ENCODE measurements around the gene SCLY. TPM values are rescaled to one million over a fixed set of nuclear protein-coding genes. Genes with fewer than 3 reads are reported as not detected.

The SCLY gene
- total and polyA plus RNA-seq, 2 experiments from 2014 or later: 12.7 to 21.1 TPM

DNA sequence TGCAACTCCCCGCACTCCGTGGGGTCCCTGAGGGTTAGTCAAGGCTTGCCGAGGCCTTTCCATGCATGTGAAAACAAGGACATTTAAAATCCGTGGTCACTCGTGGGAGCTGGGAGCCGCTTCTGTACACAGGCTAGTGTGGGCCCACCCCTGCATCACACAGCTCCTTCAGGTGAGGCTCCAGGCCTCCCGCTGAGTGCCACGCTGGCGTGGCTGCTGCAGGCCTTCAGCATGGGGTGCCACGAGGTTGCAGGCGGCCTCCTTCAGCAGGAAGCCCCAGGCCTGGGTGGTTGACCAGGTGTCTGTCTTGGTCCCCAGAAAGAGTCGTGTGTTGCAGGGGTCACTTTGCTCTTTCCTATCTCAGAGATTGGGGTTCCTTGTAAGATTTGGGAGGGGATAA lies 84.2 kb downstream of the SCLY start:
- Histone ChIP-seq H3K9me3 (ENCODE audit: low read depth) (no peaks in the 10 kb centered on the region), H3K27me3 (no peaks in the 10 kb centered on the region), H4K20me1 (ENCODE audit: insufficient read depth, poor library complexity, severe bottlenecking) (no peaks in the 10 kb centered on the region), H3K4me3 (no peak overlapping the region), H3K27ac (no peak overlapping the region), H2AFZ (no peak overlapping the region), H3K36me3 (replicated peaks; ENCODE audit: insufficient read depth, low read depth) (no peaks in the 10 kb centered on the region), H3K4me1 (ENCODE audit: insufficient read depth) (peaks cover 14% of the 10 kb centered on the region), H3K9me2 (replicated peaks; ENCODE audit: insufficient read depth) (no peaks in the 10 kb centered on the region), H3K79me2 (no peaks in the 10 kb centered on the region), H3K4me2 (no peak overlapping the region)
- TF ChIP-seq EZH2 (IDR thresholded peaks at IDR 0.05; ENCODE audit: borderline replicate concordance): no peak
- no peak for TF ChIP-seq EZH2phosphoT487 (IDR thresholded peaks at IDR 0.05; ENCODE audit: low read depth, severe bottlenecking, unreplicated experiment)
- TF ChIP-seq, protein P1, sequence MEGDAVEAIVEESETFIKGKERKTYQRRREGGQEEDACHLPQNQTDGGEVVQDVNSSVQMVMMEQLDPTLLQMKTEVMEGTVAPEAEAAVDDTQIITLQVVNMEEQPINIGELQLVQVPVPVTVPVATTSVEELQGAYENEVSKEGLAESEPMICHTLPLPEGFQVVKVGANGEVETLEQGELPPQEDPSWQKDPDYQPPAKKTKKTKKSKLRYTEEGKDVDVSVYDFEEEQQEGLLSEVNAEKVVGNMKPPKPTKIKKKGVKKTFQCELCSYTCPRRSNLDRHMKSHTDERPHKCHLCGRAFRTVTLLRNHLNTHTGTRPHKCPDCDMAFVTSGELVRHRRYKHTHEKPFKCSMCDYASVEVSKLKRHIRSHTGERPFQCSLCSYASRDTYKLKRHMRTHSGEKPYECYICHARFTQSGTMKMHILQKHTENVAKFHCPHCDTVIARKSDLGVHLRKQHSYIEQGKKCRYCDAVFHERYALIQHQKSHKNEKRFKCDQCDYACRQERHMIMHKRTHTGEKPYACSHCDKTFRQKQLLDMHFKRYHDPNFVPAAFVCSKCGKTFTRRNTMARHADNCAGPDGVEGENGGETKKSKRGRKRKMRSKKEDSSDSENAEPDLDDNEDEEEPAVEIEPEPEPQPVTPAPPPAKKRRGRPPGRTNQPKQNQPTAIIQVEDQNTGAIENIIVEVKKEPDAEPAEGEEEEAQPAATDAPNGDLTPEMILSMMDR (IDR thresholded peaks at IDR 0.05; ENCODE audit: poor library complexity): no peak
- WGBS (ENCODE audit: low lambda C conversion rate, missing lambda C conversion rate): 90% methylated on average over 12 of the region's 12 CpGs
- DNase-seq (ENCODE audit: low spot score): no peak

- H3K36me3 ChIP-seq (replicated peaks; ENCODE audit: insufficient read depth, low read depth): no peaks in the 10 kb centered on the region
- no peak overlapping the region for H2AFZ ChIP-seq
- no peak overlapping the region for H3K4me2 ChIP-seq
- TF ChIP-seq EZH2phosphoT487 (IDR thresholded peaks at IDR 0.05; ENCODE audit: low read depth, severe bottlenecking, unreplicated experiment) (no peak), EZH2 (IDR thresholded peaks at IDR 0.05; ENCODE audit: borderline replicate concordance) (no peak)
- TF ChIP-seq, protein P1 (IDR thresholded peaks at IDR 0.05; ENCODE audit: poor library complexity): no peak
- H3K9me2 ChIP-seq (replicated peaks; ENCODE audit: insufficient read depth): no peaks in the 10 kb centered on the region
- H3K79me2 ChIP-seq: no peaks in the 10 kb centered on the region
- no peaks in the 10 kb centered on the region for H3K9me3 ChIP-seq (ENCODE audit: low read depth)
- H3K27me3 ChIP-seq: no peaks in the 10 kb centered on the region
- 90% methylated on average over 12 of the region's 12 CpGs for WGBS (ENCODE audit: low lambda C conversion rate, missing lambda C conversion rate)
- H3K4me1 ChIP-seq (ENCODE audit: insufficient read depth): peaks cover 14% of the 10 kb centered on the region
- no peak overlapping the region for H3K27ac ChIP-seq
- H3K4me3 ChIP-seq: no peak overlapping the region
- H4K20me1 ChIP-seq (ENCODE audit: insufficient read depth, poor library complexity, severe bottlenecking): no peaks in the 10 kb centered on the region
- no peak for DNase-seq (ENCODE audit: low spot score)
Observed at GRCh38 chr2:238145851-238146250, 85.0 kb downstream of the SCLY start.

GRCh38 chr2:238146884-238147544 lies 86.2 kb downstream of the SCLY start:
- H3K4me1 ChIP-seq (ENCODE audit: insufficient read depth): peaks cover 6% of the 10 kb centered on the region
- H4K20me1 ChIP-seq (ENCODE audit: insufficient read depth, poor library complexity, severe bottlenecking): no peaks in the 10 kb centered on the region
- no peaks in the 10 kb centered on the region for H3K79me2 ChIP-seq
- 90% methylated on average over 13 of the region's 13 CpGs for whole genome bisulfite sequencing (ENCODE audit: low lambda C conversion rate, missing lambda C conversion rate)
- TF ChIP-seq, protein P1 (IDR thresholded peaks at IDR 0.05; ENCODE audit: poor library complexity): no peak
- TF ChIP-seq EZH2 (IDR thresholded peaks at IDR 0.05; ENCODE audit: borderline replicate concordance): no peak
- TF ChIP-seq EZH2phosphoT487 (IDR thresholded peaks at IDR 0.05; ENCODE audit: low read depth, severe bottlenecking, unreplicated experiment): no peak
- H3K27ac ChIP-seq: no peak overlapping the region
- H3K9me3 ChIP-seq (ENCODE audit: low read depth): no peaks in the 10 kb centered on the region
- H3K36me3 ChIP-seq (replicated peaks; ENCODE audit: insufficient read depth, low read depth): no peaks in the 10 kb centered on the region
- no peak for DNase-seq (ENCODE audit: low spot score)
- H3K4me3 ChIP-seq: no peak overlapping the region
- no peaks in the 10 kb centered on the region for H3K27me3 ChIP-seq
- H2AFZ ChIP-seq: no peak overlapping the region
- H3K4me2 ChIP-seq: no peak overlapping the region
- no peaks in the 10 kb centered on the region for H3K9me2 ChIP-seq (replicated peaks; ENCODE audit: insufficient read depth)

Measured in hepatocyte (in vitro differentiated cells).